ENCODE measurements around the gene BCL11B. TPM values are rescaled to one million over a fixed set of nuclear protein-coding genes. Genes with fewer than 3 reads are reported as not detected.

The BCL11B gene
- total and polyA plus RNA-seq, 11 donors = 0.04 to 2.1 (median 0.15) TPM; not detected in 3

DNA sequence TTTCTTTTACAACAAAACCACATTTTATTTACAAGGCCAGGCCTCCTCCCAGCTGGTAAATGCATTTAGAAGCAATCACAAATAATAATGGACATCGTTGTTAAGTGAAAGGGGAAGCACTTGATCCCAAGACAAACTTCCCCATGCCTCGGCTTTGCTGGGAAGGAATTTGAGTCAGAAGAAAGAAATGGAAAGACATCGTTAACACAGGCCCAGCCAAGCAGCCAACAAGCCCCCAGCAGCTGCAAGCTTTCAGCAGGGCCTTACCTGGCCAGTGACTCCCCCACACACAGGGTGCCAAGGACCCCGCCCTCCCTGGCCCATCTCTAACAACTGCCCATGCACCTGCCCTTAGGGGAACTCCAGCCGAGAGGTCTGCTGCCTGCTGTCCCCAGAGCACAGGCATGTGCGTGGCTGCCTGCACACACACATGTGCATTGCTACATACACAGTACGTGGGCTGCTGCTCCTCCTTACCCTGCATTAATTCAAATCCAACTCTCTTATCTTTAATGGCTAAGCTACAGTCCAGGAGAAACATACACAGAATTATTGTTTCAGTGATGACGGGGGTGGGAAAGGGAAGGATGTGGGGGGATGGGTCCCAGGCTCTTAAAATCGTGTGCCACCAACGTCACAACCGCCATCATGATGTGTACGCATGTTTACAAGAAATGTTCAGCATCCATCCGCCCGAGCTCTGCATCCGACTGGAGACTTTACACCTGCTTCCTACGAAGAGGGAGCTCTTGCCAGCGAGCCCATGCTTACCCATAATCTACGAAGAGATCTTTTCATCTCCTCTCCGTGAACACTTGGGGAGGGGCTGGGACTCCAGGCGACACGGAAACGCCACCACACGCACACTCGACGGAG is 9.8 kb downstream of the BCL11B start:
- TF ChIP-seq CTCF (IDR thresholded peaks at IDR 0.05) (no peak), POLR2A (IDR thresholded peaks at IDR 0.05) (no peak)

GRCh38 chr14:99260587-99261551 is 11.1 kb downstream of the BCL11B start:
- H3K27me3 ChIP-seq = peaks cover 0 to 94% (median 37%) of the 10 kb centered on the region in 9 donors
- no peaks in the 10 kb centered on the region for H3K9me3 ChIP-seq
- TF ChIP-seq POLR2A (IDR thresholded peaks at IDR 0.05) (no peak), CTCF (IDR thresholded peaks at IDR 0.05) (no peak)
- intact Hi-C loops (cut with DNase I) = no loop called here
- no peaks in the 10 kb centered on the region for H3K4me1 ChIP-seq
- WGBS, 4 donors = 57 to 68% (median 63%) methylated on average over 18 to 20 of the region's 20 CpGs
- ATAC-seq (no peak), DNase-seq (no peak)
- H3K27ac ChIP-seq = peak overlapping the region in 1 of 12 donors; percentile 81
- no peaks in the 10 kb centered on the region for H3K36me3 ChIP-seq
- peak overlapping the region in 1 of 12 donors; percentile 20 for H3K4me3 ChIP-seq

More for the DNA sequence above, 9.8 kb downstream of the BCL11B start:
- H3K27ac ChIP-seq = peak overlapping the region in 1 of 12 donors; percentile 81
- no peak for ATAC-seq
- peaks cover 0 to 4% (median 0%) of the 10 kb centered on the region in 12 donors for H3K4me1 ChIP-seq
- whole genome bisulfite sequencing, 4 donors = 30 to 49% (median 40%) methylated on average over 22 to 25 of the region's 25 CpGs
- intact Hi-C loops (cut with DNase I) = no loop called here
- H3K36me3 ChIP-seq = no peaks in the 10 kb centered on the region
- no peak for DNase-seq
- peaks cover 0 to 94% (median 39%) of the 10 kb centered on the region in 9 donors for H3K27me3 ChIP-seq
- peak overlapping the region in 1 of 12 donors; percentile 30 for H3K4me3 ChIP-seq
- H3K9me3 ChIP-seq = no peaks in the 10 kb centered on the region

DNA sequence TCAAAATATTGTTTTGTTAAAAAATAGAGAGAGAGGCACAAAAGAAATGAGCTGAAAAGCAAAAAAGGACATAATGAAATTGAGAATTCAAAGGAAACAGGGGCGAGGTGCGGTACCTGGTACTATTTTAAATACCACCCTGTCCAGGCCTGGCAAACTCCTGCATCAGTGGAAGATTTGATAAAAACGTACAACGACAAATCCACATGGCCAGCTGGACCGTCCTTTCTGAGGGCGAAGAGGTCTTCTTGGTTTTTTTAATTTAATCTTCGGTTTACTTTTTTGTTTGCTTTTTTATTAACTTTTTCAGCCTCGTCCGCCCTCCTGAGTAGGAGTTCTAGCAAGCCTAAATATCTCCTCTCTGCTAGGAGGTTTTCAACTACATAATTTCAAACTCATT is 11.9 kb downstream of the BCL11B start:
- no peaks in the 10 kb centered on the region for H3K36me3 ChIP-seq
- WGBS, 4 donors = 84 to 88% (median 85%) methylated on average over 9 of the region's 9 CpGs
- H3K4me1 ChIP-seq = no peaks in the 10 kb centered on the region
- ATAC-seq (no peak), DNase-seq (no peak)
- TF ChIP-seq CTCF (IDR thresholded peaks at IDR 0.05) (no peak), POLR2A (IDR thresholded peaks at IDR 0.05) (no peak)
- intact Hi-C loops (cut with DNase I) = no loop called here
- H3K4me3 ChIP-seq = peak overlapping the region in 1 of 12 donors; percentile 15
- H3K27ac ChIP-seq = peak overlapping the region in 1 of 12 donors; percentile 81
- H3K27me3 ChIP-seq = peaks cover 0 to 94% (median 37%) of the 10 kb centered on the region in 9 donors
- H3K9me3 ChIP-seq = no peaks in the 10 kb centered on the region
